ENCODE data around the gene CHCHD6.
A peak's percentile ranks its signal among the peaks of the same experiment; 100 is the strongest.

Gene CHCHD6

GRCh38 chr3:126668450-126669401 is 35.3 kb upstream of the CHCHD6 start:
- no peak for DNase-seq (ENCODE audit: low spot score)

- no peak for DNase-seq (ENCODE audit: low spot score)
Observed at GRCh38 chr3:126671521-126671920, 32.5 kb upstream of the CHCHD6 start.

GRCh38 chr3:126672340-126672739 is 31.7 kb upstream of the CHCHD6 start:
- no peak for DNase-seq (ENCODE audit: low spot score)

- no peak for DNase-seq (ENCODE audit: low spot score)
Observed at GRCh38 chr3:126672741-126673140, 31.3 kb upstream of the CHCHD6 start.

- DNase-seq (ENCODE audit: low spot score) = peak; percentile 49
Observed at GRCh38 chr3:126676919-126677705, 26.9 kb upstream of the CHCHD6 start.

GRCh38 chr3:126677862-126678503 is 26.1 kb upstream of the CHCHD6 start:
- DNase-seq (ENCODE audit: low spot score) = no peak

- no peak for DNase-seq (ENCODE audit: low spot score)
Observed at GRCh38 chr3:126678693-126679317, 25.2 kb upstream of the CHCHD6 start.

- peak; percentile 79 for DNase-seq (ENCODE audit: low spot score)
Observed at GRCh38 chr3:126679318-126679751, 24.7 kb upstream of the CHCHD6 start.

- no peak for DNase-seq (ENCODE audit: low spot score)
Observed at GRCh38 chr3:126679831-126680666, 24.0 kb upstream of the CHCHD6 start.

GRCh38 chr3:126680667-126681055 is 23.4 kb upstream of the CHCHD6 start:
- no peak for DNase-seq (ENCODE audit: low spot score)

GRCh38 chr3:126682009-126682408 is 22.0 kb upstream of the CHCHD6 start:
- no peak for DNase-seq (ENCODE audit: low spot score)

GRCh38 chr3:126683069-126683468 is 21.0 kb upstream of the CHCHD6 start:
- no peak for DNase-seq (ENCODE audit: low spot score)

GRCh38 chr3:126684218-126684751 is 19.8 kb upstream of the CHCHD6 start:
- no peak for DNase-seq (ENCODE audit: low spot score)

- DNase-seq (ENCODE audit: low spot score) = no peak
Observed at GRCh38 chr3:126685021-126685420, 19.0 kb upstream of the CHCHD6 start.

GRCh38 chr3:126685493-126685892 is 18.5 kb upstream of the CHCHD6 start:
- no peak for DNase-seq (ENCODE audit: low spot score)

- DNase-seq (ENCODE audit: low spot score) = no peak
Observed at GRCh38 chr3:126691765-126692164, 12.3 kb upstream of the CHCHD6 start.

GRCh38 chr3:126692858-126693257 is 11.2 kb upstream of the CHCHD6 start:
- DNase-seq (ENCODE audit: low spot score) = no peak

GRCh38 chr3:126693921-126694320 is 10.1 kb upstream of the CHCHD6 start:
- no peak for DNase-seq (ENCODE audit: low spot score)

GRCh38 chr3:126696701-126697267 is 7.3 kb upstream of the CHCHD6 start:
- no peak for DNase-seq (ENCODE audit: low spot score)

- DNase-seq (ENCODE audit: low spot score) = no peak
Observed at GRCh38 chr3:126699011-126699410, 5.0 kb upstream of the CHCHD6 start.

Measured in hepatic stellate cell (primary cell).